H1 (cell line): ENCODE results near the gene NOC3L. TPM values are rescaled to one million over a fixed set of nuclear protein-coding genes. Genes with fewer than 3 reads are reported as not detected.

Source experiments
- CTCF ChIA-PET: fragments of 300-600 bp; sonication (Branson Sonifier 250); formaldehyde crosslinking; loops from one replicate; lab custom pipeline; 2021; ENCODE audit not compliant: partially characterized antibody; lab: Charles Lee
- POLR2A ChIA-PET: fragments of 300-600 bp; sonication (Branson Sonifier 250); formaldehyde crosslinking; loops from one replicate; lab custom pipeline; 2021; ENCODE audit warnings: inconsistent platforms; ENCODE audit not compliant: partially characterized antibody; lab: Charles Lee
- DNase-seq, 2 experiments: peaks; one replicate each; pipeline versions ENCODE4 v3.0.0 to v3.0.0-alpha.2; 2010 to 2022; ENCODE audit warnings: low spot score in 2 of 2, low read depth in 1 of 2, mixed read lengths in 1 of 2
- FAIRE-seq: peaks from 2 replicates; lab custom pipeline; 2011; peaks lifted over from hg19 to GRCh38; lab: Jason Lieb, UNC
- H2AFZ ChIP-seq: 2 replicates; pipeline ENCODE4 v1.8.1; 2012; ENCODE audit warnings: low read length, inconsistent platforms
- H2AK5ac ChIP-seq: 2 replicates; pipeline ENCODE4 v1.6.1; 2013; ENCODE audit warnings: low read depth, low read length
- H2BK120ac ChIP-seq: replicated peaks from 2 replicates; pipeline ENCODE3; 2013; ENCODE audit warnings: low read depth, low read length, inconsistent platforms
- H2BK12ac ChIP-seq: 2 replicates; pipeline ENCODE4 v1.6.1; 2013; ENCODE audit warnings: low read depth, low read length
- H2BK15ac ChIP-seq: 2 replicates; pipeline ENCODE4 v1.6.1; 2013; ENCODE audit warnings: low read length
- H2BK20ac ChIP-seq: 2 replicates; pipeline ENCODE4 v1.6.1; 2013; ENCODE audit warnings: low read length
- H2BK5ac ChIP-seq: 2 replicates; pipeline ENCODE4 v1.6.1; 2013; ENCODE audit warnings: low read depth, low read length
- H3K14ac ChIP-seq: 2 replicates; pipeline ENCODE4 v1.6.1; 2013; ENCODE audit warnings: inconsistent platforms; ENCODE audit not compliant: insufficient read length
- H3K18ac ChIP-seq: 2 replicates; pipeline ENCODE4 v1.6.1; 2013; ENCODE audit warnings: low read length; ENCODE audit errors: extremely low read depth
- H3K23ac ChIP-seq: 2 replicates; pipeline ENCODE4 v1.6.1; 2013; ENCODE audit warnings: inconsistent platforms; ENCODE audit not compliant: insufficient read length
- H3K23me2 ChIP-seq: 2 replicates; pipeline ENCODE4 v1.6.1; 2013; ENCODE audit warnings: low read depth, low read length
- H3K27ac ChIP-seq: 2 replicates; pipeline ENCODE4 v1.6.1; 2011; ENCODE audit warnings: low read depth, low read length, inconsistent platforms
- H3K27me3 ChIP-seq, 4 experiments: replicated peaks in 1 of 4; 1 replicate in 1 of 4; 2 replicates in 3 of 4; pipeline versions ENCODE4 v1.6.1 to v1.8.1; 2011 to 2013; ENCODE audit warnings: low read length in 3 of 4, mild to moderate bottlenecking in 3 of 4, inconsistent platforms in 2 of 4, mixed read lengths in 2 of 4, moderate library complexity in 1 of 4; ENCODE audit not compliant: control insufficient read depth in 3 of 4, insufficient read depth in 3 of 4; ENCODE audit errors: extremely low read depth in 1 of 4
- H3K36me3 ChIP-seq, 4 experiments: 2 replicates each; pipeline versions ENCODE4 v1.6.1 to v1.8.1; 2011 to 2013; ENCODE audit warnings: mild to moderate bottlenecking in 4 of 4, low read length in 3 of 4, moderate library complexity in 2 of 4, control low read depth in 1 of 4, inconsistent platforms in 1 of 4; ENCODE audit not compliant: insufficient read depth in 4 of 4, control insufficient read depth in 2 of 4
- H3K4ac ChIP-seq: replicated peaks from 2 replicates; pipeline ENCODE3; 2013; ENCODE audit warnings: low read length, low read depth, mixed read lengths, inconsistent platforms; ENCODE audit not compliant: insufficient read length
- H3K4me1 ChIP-seq, 4 experiments: replicated peaks in 1 of 4; 1 replicate in 1 of 4; 2 replicates in 3 of 4; pipeline versions ENCODE4 v1.6.1 to v1.8.1; 2011 to 2013; ENCODE audit warnings: low read length in 3 of 4, inconsistent platforms in 2 of 4, mixed read lengths in 1 of 4; ENCODE audit not compliant: insufficient read depth in 4 of 4, control insufficient read depth in 3 of 4
- H3K4me2 ChIP-seq, 2 experiments: 2 replicates each; pipeline versions ENCODE4 v1.6.1 to v1.8.1; 2011 to 2013; ENCODE audit warnings: low read depth in 2 of 2, low read length in 2 of 2, control low read depth in 1 of 2, inconsistent platforms in 1 of 2, mild to moderate bottlenecking in 1 of 2; ENCODE audit not compliant: insufficient read depth in 1 of 2
- H3K4me3 ChIP-seq, 4 experiments: fragments of 200-600, 300-600 bp in 1 of 4; sonication (generic), shearing (Covaris generic), sonication (Bioruptor Twin) in 1 of 4; 2 replicates each; pipeline versions ENCODE4 v1.5.1 to v1.8.1; 2011 to 2016; ENCODE audit warnings: low read length in 4 of 4, low read depth in 3 of 4, control low read depth in 2 of 4, inconsistent platforms in 2 of 4, mild to moderate bottlenecking in 2 of 4, mixed read lengths in 1 of 4, moderate library complexity in 1 of 4; ENCODE audit not compliant: insufficient read depth in 2 of 4; ENCODE audit errors: extremely low read depth in 1 of 4
- H3K56ac ChIP-seq: replicated peaks from 2 replicates; pipeline ENCODE3; 2013; ENCODE audit warnings: low read depth, mild to moderate bottlenecking, mixed read lengths, low read length, inconsistent platforms; ENCODE audit not compliant: insufficient read length
- H3K79me1 ChIP-seq: 2 replicates; pipeline ENCODE4 v1.6.1; 2013; ENCODE audit warnings: low read depth, low read length, control low read depth
- H3K79me2 ChIP-seq, 2 experiments: 2 replicates each; pipeline versions ENCODE4 v1.6.1 to v1.8.1; 2012 to 2013; ENCODE audit warnings: low read length in 2 of 2, mild to moderate bottlenecking in 2 of 2, inconsistent platforms in 1 of 2; ENCODE audit not compliant: insufficient read depth in 2 of 2, control insufficient read depth in 1 of 2
- H3K9ac ChIP-seq, 4 experiments: replicated peaks in 1 of 4; 1 replicate in 1 of 4; 2 replicates in 3 of 4; pipeline versions ENCODE4 v1.6.1 to v1.8.1; 2011 to 2013; ENCODE audit warnings: low read depth in 3 of 4, low read length in 3 of 4, control low read depth in 2 of 4, mild to moderate bottlenecking in 2 of 4, moderate library complexity in 2 of 4, inconsistent platforms in 1 of 4; ENCODE audit errors: extremely low read depth in 1 of 4
- H3K9me3 ChIP-seq, 2 experiments: 2 replicates each; pipeline versions ENCODE4 v1.6.1 to v1.8.1; 2012 to 2013; ENCODE audit warnings: mild to moderate bottlenecking in 2 of 2, moderate library complexity in 2 of 2, control low read depth in 1 of 2, inconsistent platforms in 1 of 2, low read depth in 1 of 2, low read length in 1 of 2, mixed read lengths in 1 of 2; ENCODE audit not compliant: insufficient read depth in 2 of 2
- H4K20me1 ChIP-seq, 2 experiments: replicated peaks in 1 of 2; 2 replicates each; pipeline versions ENCODE3 to v1.8.1; 2011 to 2013; ENCODE audit warnings: inconsistent platforms in 2 of 2, low read length in 2 of 2, mild to moderate bottlenecking in 1 of 2; ENCODE audit not compliant: insufficient read depth in 2 of 2, control insufficient read depth in 1 of 2
- H4K5ac ChIP-seq: 2 replicates; pipeline ENCODE4 v1.6.1; 2013; ENCODE audit warnings: low read length, low read depth, mixed read lengths, inconsistent platforms; ENCODE audit not compliant: insufficient read length
- H4K8ac ChIP-seq: 2 replicates; pipeline ENCODE4 v1.8.0; 2013; ENCODE audit warnings: mild to moderate bottlenecking, moderate library complexity, low read length, inconsistent platforms; ENCODE audit not compliant: insufficient read depth; ENCODE audit errors: extremely low read depth
- H4K91ac ChIP-seq: replicated peaks from 2 replicates; pipeline ENCODE3; 2013; ENCODE audit warnings: low read length, mixed read lengths, inconsistent platforms; ENCODE audit not compliant: insufficient read length
- BCL11A ChIP-seq, 2 experiments: IDR thresholded peaks; one replicate each; pipeline ENCODE4 v1.6.1; 2011; ENCODE audit warnings: low read depth in 2 of 2, low read length in 2 of 2, mild to moderate bottlenecking in 2 of 2
- GTF2F1 ChIP-seq: IDR thresholded peaks from 2 replicates; pipeline ENCODE4 v1.6.1; 2012; ENCODE audit warnings: low read depth, low read length, improper control_type of control experiment, borderline replicate concordance
- JUN ChIP-seq: IDR thresholded peaks from 2 replicates; pipeline ENCODE4 v1.6.1; 2011; ENCODE audit warnings: low read depth, mild to moderate bottlenecking, improper control_type of control experiment, low read length
- SIN3A ChIP-seq, 2 experiments: IDR thresholded peaks in 1 of 2; conservative IDR thresholded peaks in 1 of 2; 2 replicates each; pipeline ENCODE4 v1.6.1; 2011 to 2012; ENCODE audit warnings: low read length in 2 of 2, improper control_type of control experiment in 1 of 2, low read depth in 1 of 2, mild to moderate bottlenecking in 1 of 2
- SIX5 ChIP-seq: IDR thresholded peaks from 2 replicates; pipeline ENCODE4 v1.6.1; 2011; ENCODE audit warnings: mild to moderate bottlenecking, low read depth, low read length
- YY1 ChIP-seq: IDR thresholded peaks from 2 replicates; pipeline ENCODE4 v1.6.1; 2011; ENCODE audit warnings: low read depth, mild to moderate bottlenecking, low read length
- WGBS, 2 experiments: shearing (Covaris generic) in 1 of 2; methylation state at CpG; one replicate each; pipeline versions ENCODE4 v1.1.6 to v1.1.7; 2013 to 2015; ENCODE audit warnings: low lambda C conversion rate in 2 of 2, mixed read lengths in 2 of 2, inconsistent platforms in 1 of 2, low coverage in 1 of 2, missing lambda C conversion rate in 1 of 2; ENCODE audit not compliant: insufficient replicate concordance in 2 of 2, insufficient coverage in 1 of 2, insufficient read length in 1 of 2; ENCODE audit errors: extremely low coverage in 1 of 2, missing lambda C conversion rate in 1 of 2; 5-methylcytosine and 5-hydroxymethylcytosine counted together
- polyA plus RNA-seq, 7 experiments: library from polyadenylated mRNA; depleted of rRNA in 3 of 7; stranded (reverse) in 5 of 7; unstranded in 2 of 7; fragments of >200 nt in 5 of 7; fragments of 200-250 nt in 2 of 7; gene quantifications; 1 replicate in 5 of 7; 2 replicates in 1 of 7; 4 replicates in 1 of 7; pipeline versions ENCODE4 v1.2.1 to v1.2.3, GENCODE V29; 2011 to 2013; ENCODE audit warnings: missing spikeins in 2 of 7, mixed read lengths in 2 of 7
- total RNA-seq: library from RNA; stranded (reverse); fragmentation: NEBNext Ultra II Directional; extraction: Animal tissue kit (Norgen Biotek cat#: 25700); gene quantifications from 2 replicates; pipeline ENCODE4 v1.2.1, GENCODE V29; 2021
- TF ChIP-seq, protein P1 (sequence below): IDR thresholded peaks from 2 replicates; pipeline ENCODE4 v1.6.1; 2011; ENCODE audit warnings: low read length, improper control_type of control experiment

The NOC3L gene
- total and polyA plus RNA-seq, 2 of the 8 experiments (the other 6 are each of a cell fraction or from before 2014, with no cell fraction given), result 7.1 to 39.1 TPM

DNA sequence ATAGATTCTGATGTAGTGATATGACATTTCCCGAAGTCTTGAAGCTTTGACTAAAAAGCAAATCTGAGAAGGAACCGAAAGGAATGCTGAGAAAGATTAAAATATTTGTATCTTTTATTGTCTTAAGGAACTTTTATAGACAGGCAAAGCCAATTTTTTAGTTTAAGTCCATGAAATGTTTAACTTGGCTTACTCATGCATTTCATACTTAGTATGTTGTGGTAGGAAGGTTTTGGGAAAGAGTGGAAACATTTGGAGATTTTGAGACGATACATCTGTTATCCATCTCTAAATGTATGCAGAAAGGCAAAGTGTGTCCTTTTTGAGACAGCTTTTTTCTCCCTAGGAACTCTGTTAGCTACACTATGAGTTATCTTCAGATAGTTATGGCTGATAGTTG is 49.7 kb upstream of the NOC3L start:
- no peak overlapping the region for H3K4ac ChIP-seq
- H4K20me1 ChIP-seq, result no peaks in the 10 kb centered on the region
- H3K79me1 ChIP-seq, result no peaks in the 10 kb centered on the region
- no peak overlapping the region for H2AFZ ChIP-seq
- H4K8ac ChIP-seq, result no peak overlapping the region
- H3K79me2 ChIP-seq, result no peaks in the 10 kb centered on the region
- no peak overlapping the region for H2AK5ac ChIP-seq
- H4K5ac ChIP-seq, result no peak overlapping the region
- no peaks in the 10 kb centered on the region for H3K9me3 ChIP-seq
- H3K9ac ChIP-seq, result no peak overlapping the region
- H3K14ac ChIP-seq, result no peak overlapping the region
- no peaks in the 10 kb centered on the region for H3K36me3 ChIP-seq
- H4K91ac ChIP-seq, result no peak overlapping the region
- DNase-seq (no peak), FAIRE-seq (no peak)
- H3K56ac ChIP-seq, result no peak overlapping the region
- no peak overlapping the region for H2BK120ac ChIP-seq
- H3K27ac ChIP-seq, result no peak overlapping the region
- no peak overlapping the region for H3K23ac ChIP-seq
- 90% methylated on average over 3 of the region's 3 CpGs; no CpG with 5 or more reads in 1 of the 2 experiments for WGBS, 2 experiments
- ChIA-PET CTCF (interaction anchor here (0.6 to 1.0 kb wide), 3 partner anchors 10 to 32 kb away, joined by 3 to 7 read pairs (median 4); partner anchors contain the start of gene TBC1D12), POLR2A (no interaction called here)
- no peak for TF ChIP-seq BCL11A (IDR thresholded peaks at IDR 0.05; ENCODE audit: low read depth in 2 of 2, low read length in 2 of 2)
- TF ChIP-seq YY1, result no peak
- TF ChIP-seq, protein P1, sequence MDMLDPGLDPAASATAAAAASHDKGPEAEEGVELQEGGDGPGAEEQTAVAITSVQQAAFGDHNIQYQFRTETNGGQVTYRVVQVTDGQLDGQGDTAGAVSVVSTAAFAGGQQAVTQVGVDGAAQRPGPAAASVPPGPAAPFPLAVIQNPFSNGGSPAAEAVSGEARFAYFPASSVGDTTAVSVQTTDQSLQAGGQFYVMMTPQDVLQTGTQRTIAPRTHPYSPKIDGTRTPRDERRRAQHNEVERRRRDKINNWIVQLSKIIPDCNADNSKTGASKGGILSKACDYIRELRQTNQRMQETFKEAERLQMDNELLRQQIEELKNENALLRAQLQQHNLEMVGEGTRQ, result no peak
- TF ChIP-seq GTF2F1, result no peak
- TF ChIP-seq SIX5, result no peak
- TF ChIP-seq SIN3A (conservative IDR thresholded peaks at IDR 0.05 in 1 of 2, IDR thresholded peaks at IDR 0.05 in 1 of 2; ENCODE audit: low read depth in 1 of 2, low read length in 2 of 2), result no peak
- TF ChIP-seq JUN, result no peak
- H3K27me3 ChIP-seq, result no peaks in the 10 kb centered on the region
- H3K4me1 ChIP-seq, result no peaks in the 10 kb centered on the region; a peak in 1 of 7 replicates
- H3K4me3 ChIP-seq, result no peak overlapping the region
- no peaks in the 10 kb centered on the region for H3K23me2 ChIP-seq
- no peak overlapping the region for H2BK15ac ChIP-seq
- H3K4me2 ChIP-seq, result no peak overlapping the region
- no peak overlapping the region for H2BK12ac ChIP-seq
- no peak overlapping the region for H2BK5ac ChIP-seq
- H2BK20ac ChIP-seq, result no peak overlapping the region
- no peak overlapping the region for H3K18ac ChIP-seq
